Measurements from ENCODE around the gene RASGRF2. TPM values are rescaled to one million over a fixed set of nuclear protein-coding genes. Genes with fewer than 3 reads are reported as not detected.

Gene RASGRF2
- total RNA-seq, 2 experiments from 2014 or later = 18.8 to 19.3 TPM

DNA sequence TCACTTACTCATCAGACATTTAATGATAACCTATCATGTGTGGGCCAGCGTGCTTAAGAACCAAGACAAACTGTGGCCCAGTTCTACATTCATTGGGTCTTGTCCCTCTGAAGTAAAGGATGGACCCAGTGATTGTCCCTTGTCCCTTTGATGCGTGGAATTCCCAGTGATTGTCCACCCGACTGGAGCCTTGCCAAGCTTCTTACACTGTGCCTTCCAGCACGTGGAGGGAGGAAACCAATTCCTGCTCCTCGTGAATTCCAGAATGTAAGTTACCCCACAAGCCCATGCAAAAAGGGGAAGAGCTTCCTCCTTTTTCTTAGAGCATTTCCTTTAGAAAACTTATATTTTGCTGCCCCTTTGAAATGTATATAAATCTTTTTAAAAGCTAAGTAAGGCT is 280.8 kb downstream of the RASGRF2 start:
- DNase-seq (no peak), ATAC-seq (ENCODE audit: low read depth) (no peak)
- H3K9me3 Mint-ChIP-seq = peaks cover 1% of the 10 kb centered on the region
- H3K27ac Mint-ChIP-seq = no peak overlapping the region
- H3K4me3 Mint-ChIP-seq = no peak overlapping the region
- peaks cover 6% of the 10 kb centered on the region for H3K36me3 Mint-ChIP-seq
- H3K27me3 Mint-ChIP-seq = no peaks in the 10 kb centered on the region
- POLR2A ChIA-PET = interaction anchor here (0.6 kb wide), 1 partner anchor 62 kb away, joined by 4 read pairs; no protein-coding TSS in a partner anchor
- H3K4me1 Mint-ChIP-seq = no peaks in the 10 kb centered on the region

DNA sequence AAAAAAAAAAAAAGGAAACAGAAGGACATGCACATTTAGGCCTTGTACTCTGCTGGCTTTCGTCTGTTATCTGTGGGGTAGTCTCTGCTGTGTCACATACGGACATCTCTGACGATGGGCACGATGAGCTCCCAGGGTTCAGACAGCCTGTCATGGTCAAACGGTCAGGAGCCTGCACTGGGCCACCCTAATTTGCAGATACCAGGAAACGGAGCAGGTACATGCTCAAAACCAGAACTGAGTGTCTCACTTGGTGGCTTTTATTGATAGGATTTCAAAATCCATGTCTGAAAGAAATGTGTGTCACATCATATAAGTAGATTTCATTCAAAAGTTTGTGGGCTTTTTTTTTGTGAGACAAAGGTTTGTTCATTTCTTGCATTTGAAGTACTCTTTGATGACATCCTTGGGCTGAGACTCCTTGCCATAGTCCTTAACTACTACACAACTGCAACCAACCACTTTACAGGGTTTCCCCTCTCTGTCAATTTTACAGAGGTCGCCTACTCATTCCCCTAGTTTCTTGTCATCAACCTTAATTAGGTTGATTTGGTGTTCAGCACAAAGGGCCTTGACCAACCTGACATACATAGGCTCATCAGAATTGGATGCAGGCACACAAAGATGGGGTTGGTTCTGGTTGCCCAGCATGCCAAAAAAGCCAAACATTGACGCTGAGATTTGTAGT is 281.9 kb downstream of the RASGRF2 start:
- Mint-ChIP-seq H3K9me3 (peaks cover 1% of the 10 kb centered on the region), H3K27me3 (no peaks in the 10 kb centered on the region), H3K4me3 (no peak overlapping the region), H3K4me1 (no peaks in the 10 kb centered on the region), H3K27ac (no peak overlapping the region), H3K36me3 (peaks cover 2% of the 10 kb centered on the region)
- POLR2A ChIA-PET = no interaction called here
- DNase-seq (no peak), ATAC-seq (ENCODE audit: low read depth) (no peak)

DNA sequence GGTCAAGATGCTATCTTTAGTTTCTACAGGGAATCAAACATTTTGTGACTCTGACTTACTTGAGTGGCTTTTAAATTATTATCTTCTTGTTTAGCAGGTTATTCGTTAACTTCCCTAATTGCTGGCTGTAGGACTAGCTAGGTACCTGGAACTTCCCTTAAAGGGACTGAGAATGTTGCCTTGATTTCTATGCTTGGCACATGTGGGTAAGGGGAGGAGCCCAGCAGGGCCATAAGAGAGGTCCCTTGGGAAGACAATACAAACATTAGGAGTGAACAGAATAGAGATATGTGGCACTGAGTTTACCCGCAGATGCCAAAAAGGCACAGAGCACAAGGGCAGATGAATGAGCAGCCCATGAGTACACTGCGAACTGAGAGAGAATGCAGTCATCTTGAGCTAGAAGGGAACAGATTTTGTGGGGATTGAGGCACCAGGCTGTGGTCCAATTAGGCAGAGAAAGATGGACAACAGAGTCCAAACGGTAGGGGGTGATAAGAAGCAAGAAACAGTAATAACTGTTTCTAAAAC is 282.8 kb downstream of the RASGRF2 start:
- no peaks in the 10 kb centered on the region for H3K27me3 Mint-ChIP-seq
- no peak for ATAC-seq (ENCODE audit: low read depth)
- peaks cover 2% of the 10 kb centered on the region for H3K36me3 Mint-ChIP-seq
- H3K27ac Mint-ChIP-seq = no peak overlapping the region
- H3K4me3 Mint-ChIP-seq = no peak overlapping the region
- no peaks in the 10 kb centered on the region for H3K4me1 Mint-ChIP-seq
- no peak for DNase-seq
- H3K9me3 Mint-ChIP-seq = peaks cover 1% of the 10 kb centered on the region
- POLR2A ChIA-PET = no interaction called here

DNA sequence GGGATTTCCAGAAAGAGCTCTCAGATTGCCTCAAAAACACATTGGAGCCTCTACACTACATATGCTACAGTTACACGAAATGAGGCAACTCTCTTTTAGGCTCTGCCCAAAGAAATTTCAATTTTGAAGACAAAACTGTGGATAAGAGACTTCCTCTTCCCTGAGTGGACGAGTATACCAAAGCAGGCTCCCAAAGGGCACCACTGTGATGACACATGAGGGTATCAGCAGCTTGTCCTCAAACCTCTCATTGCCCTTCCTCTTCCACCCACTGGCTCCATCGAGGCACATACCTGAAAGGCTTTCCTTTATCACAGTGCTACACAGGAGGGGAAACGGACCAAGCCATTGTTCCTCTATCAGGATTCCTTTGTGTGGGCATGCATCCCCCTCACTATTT is 284.3 kb downstream of the RASGRF2 start:
- H3K27ac Mint-ChIP-seq = no peak overlapping the region
- no peaks in the 10 kb centered on the region for H3K27me3 Mint-ChIP-seq
- POLR2A ChIA-PET = no interaction called here
- no peak for DNase-seq
- H3K9me3 Mint-ChIP-seq = no peaks in the 10 kb centered on the region
- H3K36me3 Mint-ChIP-seq = no peaks in the 10 kb centered on the region
- ATAC-seq (ENCODE audit: low read depth) = no peak
- H3K4me1 Mint-ChIP-seq = no peaks in the 10 kb centered on the region
- no peak overlapping the region for H3K4me3 Mint-ChIP-seq

DNA sequence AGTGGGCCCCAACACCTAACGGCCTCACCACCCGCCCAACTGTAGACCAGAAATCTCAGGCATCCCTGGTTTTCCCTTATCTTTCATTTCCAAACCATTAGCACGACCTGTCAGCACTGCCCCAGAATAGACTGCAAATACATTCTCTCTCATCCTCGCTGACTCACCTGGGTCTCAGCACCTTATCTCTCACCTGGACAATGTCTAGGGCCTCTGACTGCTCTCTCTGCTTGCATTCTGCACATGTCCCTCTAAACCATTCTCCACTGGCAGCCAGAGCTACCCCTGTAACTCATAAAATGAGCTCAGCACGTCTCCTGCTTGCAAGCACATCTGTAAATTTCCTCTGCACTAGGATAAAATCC is 285.7 kb downstream of the RASGRF2 start:
- Mint-ChIP-seq H3K36me3 (peaks cover 4% of the 10 kb centered on the region), H3K27ac (no peak overlapping the region), H3K9me3 (no peaks in the 10 kb centered on the region), H3K27me3 (no peaks in the 10 kb centered on the region), H3K4me3 (no peak overlapping the region), H3K4me1 (no peaks in the 10 kb centered on the region)
- ATAC-seq (ENCODE audit: low read depth) (no peak), DNase-seq (no peak)
- POLR2A ChIA-PET = interaction anchor here (0.5 kb wide), 1 partner anchor 1884 kb away, joined by 3 read pairs; no protein-coding TSS in a partner anchor

DNA sequence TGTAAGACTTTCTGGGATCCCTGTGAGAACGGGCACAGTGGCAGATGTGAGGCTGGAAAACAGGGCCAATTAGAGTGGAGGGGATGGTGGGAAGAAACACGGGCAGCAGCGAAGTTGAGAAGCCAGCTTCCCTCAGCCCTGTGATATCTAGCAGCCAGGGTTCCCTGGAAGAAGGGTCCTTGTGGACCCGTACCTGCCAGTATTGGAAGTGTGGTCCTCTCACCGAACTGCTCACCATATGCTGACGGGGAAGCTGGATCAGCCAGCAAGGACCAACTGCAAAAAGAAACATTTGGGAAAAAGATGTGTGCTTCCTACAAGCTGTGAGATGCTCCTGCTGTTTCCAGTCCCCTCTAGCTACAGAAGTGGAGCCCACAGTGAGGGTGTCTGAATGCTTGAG is 286.5 kb downstream of the RASGRF2 start:
- no peak overlapping the region for H3K27ac Mint-ChIP-seq
- H3K9me3 Mint-ChIP-seq = no peaks in the 10 kb centered on the region
- H3K36me3 Mint-ChIP-seq = peaks cover 4% of the 10 kb centered on the region
- POLR2A ChIA-PET = no interaction called here
- ATAC-seq (ENCODE audit: low read depth) (no peak), DNase-seq (no peak)
- no peaks in the 10 kb centered on the region for H3K4me1 Mint-ChIP-seq
- H3K27me3 Mint-ChIP-seq = no peaks in the 10 kb centered on the region
- no peak overlapping the region for H3K4me3 Mint-ChIP-seq

DNA sequence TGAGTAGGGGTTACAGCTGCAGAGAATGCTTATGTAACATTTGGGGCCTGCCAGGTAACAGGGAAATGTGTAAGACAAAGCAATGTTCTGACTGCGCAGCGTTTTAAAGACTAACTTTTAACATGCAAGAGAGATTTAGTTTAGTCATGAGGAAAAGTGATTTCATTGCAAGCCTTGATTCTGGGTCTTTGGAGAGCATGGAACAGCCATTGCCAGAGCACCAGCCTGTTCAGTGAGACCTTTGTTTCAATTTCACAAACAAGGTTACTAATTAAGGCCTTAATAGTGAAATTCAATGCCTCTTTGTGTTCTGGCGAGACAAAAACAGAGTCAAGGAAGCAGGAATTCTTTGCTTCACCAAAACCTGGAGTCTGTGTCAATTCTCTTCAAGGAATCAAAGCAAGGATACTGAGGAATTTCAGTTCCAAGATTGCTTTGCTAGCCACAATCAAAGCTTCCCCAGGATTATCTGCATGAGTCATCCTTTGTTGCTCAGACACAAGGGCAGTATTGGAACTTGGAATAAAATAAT is 287.3 kb downstream of the RASGRF2 start:
- Mint-ChIP-seq H3K4me1 (no peaks in the 10 kb centered on the region), H3K36me3 (peaks cover 4% of the 10 kb centered on the region), H3K4me3 (no peak overlapping the region), H3K27ac (no peak overlapping the region), H3K9me3 (no peaks in the 10 kb centered on the region), H3K27me3 (no peaks in the 10 kb centered on the region)
- DNase-seq = no peak
- no peak for ATAC-seq (ENCODE audit: low read depth)
- POLR2A ChIA-PET = no interaction called here

DNA sequence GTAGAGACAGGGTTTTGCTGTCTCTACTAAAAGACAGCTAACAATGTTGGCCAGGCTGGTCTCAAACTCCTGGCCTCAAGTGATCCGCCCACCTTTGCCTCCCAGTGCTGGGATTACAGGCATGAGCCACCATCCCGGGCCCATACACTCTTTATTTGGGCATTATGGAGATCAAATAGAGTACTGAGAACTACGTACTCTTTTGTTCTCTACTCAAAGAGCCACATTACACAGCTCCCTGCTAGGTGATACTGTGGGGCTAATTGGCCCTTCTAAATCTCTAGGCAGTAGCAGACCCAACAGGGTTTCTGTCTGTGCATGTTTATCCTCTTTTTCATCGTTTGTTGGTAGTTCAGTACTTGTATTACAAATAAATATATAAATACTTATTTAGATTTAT is 289.1 kb downstream of the RASGRF2 start:
- no peak for ATAC-seq (ENCODE audit: low read depth)

DNA sequence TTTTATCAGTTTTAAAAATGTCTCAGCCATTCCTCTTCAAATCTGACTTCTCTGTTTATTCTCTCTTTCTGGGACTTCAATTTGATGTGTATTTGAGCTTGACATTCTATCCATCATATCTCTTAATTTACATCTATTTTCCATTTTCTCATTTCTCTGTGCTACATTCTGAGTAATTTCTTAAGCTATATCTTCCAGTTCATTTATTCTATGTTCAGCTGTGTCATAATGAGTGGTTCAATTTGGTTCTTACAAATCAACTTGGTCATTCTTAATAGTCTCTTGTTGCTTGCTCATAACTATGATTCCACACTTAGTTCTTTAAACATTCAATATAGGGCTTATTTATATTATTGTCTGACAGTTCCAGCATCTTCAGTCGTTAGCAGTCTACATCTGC is 289.8 kb downstream of the RASGRF2 start:
- no peak for DNase-seq
- POLR2A ChIA-PET = no interaction called here
- H3K4me1 Mint-ChIP-seq = no peaks in the 10 kb centered on the region
- no peak overlapping the region for H3K27ac Mint-ChIP-seq
- ATAC-seq (ENCODE audit: low read depth) = no peak
- H3K4me3 Mint-ChIP-seq = no peak overlapping the region
- peaks cover 4% of the 10 kb centered on the region for H3K36me3 Mint-ChIP-seq
- H3K9me3 Mint-ChIP-seq = no peaks in the 10 kb centered on the region
- H3K27me3 Mint-ChIP-seq = no peaks in the 10 kb centered on the region

More for the DNA sequence above, 289.1 kb downstream of the RASGRF2 start:
- Mint-ChIP-seq H3K36me3 (peaks cover 4% of the 10 kb centered on the region), H3K4me3 (no peak overlapping the region), H3K9me3 (no peaks in the 10 kb centered on the region), H3K4me1 (no peaks in the 10 kb centered on the region), H3K27ac (no peak overlapping the region), H3K27me3 (no peaks in the 10 kb centered on the region)
- POLR2A ChIA-PET = no interaction called here
- no peak for DNase-seq

DNA sequence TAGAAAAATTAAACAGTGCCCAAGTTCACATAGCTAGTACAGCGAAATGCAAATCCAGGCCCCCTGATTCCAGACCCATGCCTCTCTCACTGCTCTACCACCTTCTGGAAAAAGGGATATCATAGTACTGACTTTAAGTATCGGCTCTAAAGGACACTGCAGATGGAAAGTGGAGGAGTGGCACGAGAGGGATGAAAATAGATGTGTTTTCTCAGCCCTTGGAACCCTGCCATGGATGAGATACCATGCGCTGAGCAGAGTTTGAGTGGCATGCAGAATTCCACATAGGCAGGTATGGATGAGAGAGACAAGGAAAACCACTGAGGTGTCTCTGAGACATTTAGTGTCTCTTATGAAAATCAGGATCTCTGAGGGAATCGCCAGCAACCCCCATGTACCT is 291.8 kb downstream of the RASGRF2 start:
- Mint-ChIP-seq H3K4me1 (no peaks in the 10 kb centered on the region), H3K27me3 (no peaks in the 10 kb centered on the region), H3K9me3 (no peaks in the 10 kb centered on the region), H3K4me3 (no peak overlapping the region), H3K36me3 (peaks cover 6% of the 10 kb centered on the region), H3K27ac (no peak overlapping the region)
- POLR2A ChIA-PET = no interaction called here
- ATAC-seq (ENCODE audit: low read depth) (no peak), DNase-seq (no peak)

DNA sequence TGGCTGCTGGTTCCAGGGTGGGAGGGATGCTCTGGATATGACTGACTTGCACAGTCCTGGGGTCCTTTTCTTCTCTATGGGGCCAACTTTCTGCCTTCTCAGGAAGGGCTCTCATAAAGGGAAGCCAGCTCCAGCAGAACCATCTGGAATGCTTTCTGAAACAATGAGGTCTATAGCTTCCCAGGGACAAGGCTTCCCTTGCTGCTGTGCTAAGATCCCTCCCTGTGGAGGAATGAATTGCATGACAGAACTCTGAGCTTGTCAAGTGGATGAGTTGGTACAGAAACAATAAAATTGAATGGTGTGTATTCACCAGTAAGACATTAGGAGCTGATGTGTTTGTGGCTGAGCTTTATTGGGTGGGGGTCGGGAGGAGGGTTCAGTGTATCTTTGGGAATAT is 292.7 kb downstream of the RASGRF2 start:
- POLR2A ChIA-PET = no interaction called here
- no peaks in the 10 kb centered on the region for H3K27me3 Mint-ChIP-seq
- no peaks in the 10 kb centered on the region for H3K9me3 Mint-ChIP-seq

DNA sequence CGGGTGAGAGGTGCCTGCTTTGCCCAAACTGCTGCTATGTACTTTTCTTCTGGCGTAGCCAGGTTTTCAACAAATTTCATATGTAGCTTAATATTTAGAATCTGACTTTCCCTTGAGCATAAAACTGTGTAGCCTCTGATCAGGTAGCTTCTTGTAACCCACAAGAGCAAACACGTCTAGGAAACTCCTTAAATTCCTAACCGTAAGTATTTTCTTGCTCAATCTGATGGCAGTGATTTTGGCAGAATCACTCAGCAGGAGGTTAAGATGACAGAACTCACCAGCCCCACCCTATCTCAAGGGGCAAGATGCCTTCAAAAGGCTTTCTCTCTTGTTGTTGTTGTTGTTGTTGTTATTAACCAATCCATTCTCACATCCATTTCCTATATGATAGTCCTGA is 293.7 kb downstream of the RASGRF2 start:
- Mint-ChIP-seq H3K27ac (no peak overlapping the region), H3K4me3 (no peak overlapping the region), H3K9me3 (no peaks in the 10 kb centered on the region), H3K4me1 (no peaks in the 10 kb centered on the region), H3K27me3 (no peaks in the 10 kb centered on the region), H3K36me3 (peaks cover 9% of the 10 kb centered on the region)
- POLR2A ChIA-PET = no interaction called here
- ATAC-seq (ENCODE audit: low read depth) = no peak
- DNase-seq = no peak

More for the DNA sequence above, 292.7 kb downstream of the RASGRF2 start:
- Mint-ChIP-seq H3K36me3 (peaks cover 9% of the 10 kb centered on the region), H3K4me3 (no peak overlapping the region), H3K27ac (no peak overlapping the region), H3K4me1 (no peaks in the 10 kb centered on the region)
- ATAC-seq (ENCODE audit: low read depth) = no peak
- DNase-seq = no peak

DNA sequence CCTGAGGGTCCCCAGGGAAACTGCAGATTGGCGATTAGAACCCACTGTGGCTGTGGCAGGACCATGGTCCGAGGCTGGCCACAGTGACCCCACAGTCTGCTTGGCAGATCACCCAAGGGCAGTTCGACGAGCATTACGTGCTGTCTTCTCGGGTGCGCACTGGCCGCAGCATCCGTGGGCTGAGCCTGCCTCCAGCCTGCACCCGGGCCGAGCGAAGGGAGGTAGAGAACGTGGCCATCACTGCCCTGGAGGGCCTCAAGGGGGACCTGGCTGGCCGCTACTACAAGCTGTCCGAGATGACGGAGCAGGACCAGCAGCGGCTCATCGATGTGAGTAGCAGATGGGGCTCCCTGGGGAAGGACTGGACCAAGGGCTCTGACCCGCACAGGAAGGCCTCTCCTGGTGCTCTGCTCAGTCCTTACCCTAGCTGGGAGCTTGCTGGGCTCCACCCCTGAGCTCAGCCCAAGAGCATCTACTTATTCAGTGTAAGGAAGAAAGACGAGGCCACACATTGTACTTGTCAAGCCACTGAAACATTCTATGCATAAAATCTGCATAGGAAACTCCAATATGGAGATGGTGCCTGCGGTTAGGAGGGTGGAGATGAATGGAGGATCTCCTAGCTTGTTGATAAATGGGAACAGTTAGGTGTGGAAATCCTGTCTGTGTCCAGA is 294.9 kb downstream of the RASGRF2 start:
- H3K27me3 Mint-ChIP-seq = no peaks in the 10 kb centered on the region
- peaks cover 14% of the 10 kb centered on the region for H3K36me3 Mint-ChIP-seq
- H3K9me3 Mint-ChIP-seq = peaks cover 5% of the 10 kb centered on the region
- ATAC-seq (ENCODE audit: low read depth) (no peak), DNase-seq (no peak)
- no peaks in the 10 kb centered on the region for H3K4me1 Mint-ChIP-seq
- no peak overlapping the region for H3K27ac Mint-ChIP-seq
- H3K4me3 Mint-ChIP-seq = no peak overlapping the region
- POLR2A ChIA-PET = no interaction called here

DNA sequence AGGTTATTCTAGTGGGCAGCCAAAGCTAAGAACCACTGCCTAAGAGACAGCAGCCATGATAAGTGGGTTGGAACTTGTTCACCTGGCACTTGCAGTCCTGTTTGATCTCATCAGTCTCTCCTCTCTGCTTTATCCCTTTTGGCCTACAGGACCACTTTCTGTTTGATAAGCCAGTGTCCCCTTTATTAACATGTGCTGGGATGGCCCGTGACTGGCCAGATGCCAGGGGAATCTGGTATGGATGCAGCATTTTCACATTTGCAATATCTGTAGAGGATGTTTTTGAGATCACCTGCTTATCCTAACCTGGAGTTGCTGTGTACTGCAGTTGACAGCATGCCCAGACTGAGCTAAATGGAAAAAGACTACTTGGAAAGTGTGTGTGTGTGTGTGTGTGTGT is 296.6 kb downstream of the RASGRF2 start:
- Mint-ChIP-seq H3K27ac (no peak overlapping the region), H3K36me3 (peaks cover 21% of the 10 kb centered on the region), H3K9me3 (peaks cover 15% of the 10 kb centered on the region), H3K27me3 (no peaks in the 10 kb centered on the region), H3K4me3 (no peak overlapping the region), H3K4me1 (no peaks in the 10 kb centered on the region)
- POLR2A ChIA-PET = no interaction called here
- DNase-seq (no peak), ATAC-seq (ENCODE audit: low read depth) (no peak)

All from activated naive CD8-positive, alpha-beta T cell treated with anti-CD3 and anti-CD28 coated beads, Interleukin-2, amount 10 ng/mL, durations not matched to agents 7 days and 5 days (primary cell).